ENCODE results near the gene ADCYAP1.

- TF ChIP-seq ZNF792 (tag by site-specific recombination; IDR thresholded peaks at IDR 0.05) (no peak), ZNF449 (tag by site-specific recombination; IDR thresholded peaks at IDR 0.05) (no peak), ZNF707 (tag by site-specific recombination; IDR thresholded peaks at IDR 0.05) (no peak), ZNF544 (tag by site-specific recombination; IDR thresholded peaks at IDR 0.05) (no peak), GLI4 (tag by site-specific recombination; IDR thresholded peaks at IDR 0.05) (no peak), ZNF510 (tag by site-specific recombination; IDR thresholded peaks at IDR 0.05; ENCODE audit: insufficient replicate concordance) (no peak), ZNF155 (tag by site-specific recombination; IDR thresholded peaks at IDR 0.05) (no peak), OVOL3 (tag by site-specific recombination; IDR thresholded peaks at IDR 0.05) (no peak)
- TF ChIP-seq, protein P1, sequence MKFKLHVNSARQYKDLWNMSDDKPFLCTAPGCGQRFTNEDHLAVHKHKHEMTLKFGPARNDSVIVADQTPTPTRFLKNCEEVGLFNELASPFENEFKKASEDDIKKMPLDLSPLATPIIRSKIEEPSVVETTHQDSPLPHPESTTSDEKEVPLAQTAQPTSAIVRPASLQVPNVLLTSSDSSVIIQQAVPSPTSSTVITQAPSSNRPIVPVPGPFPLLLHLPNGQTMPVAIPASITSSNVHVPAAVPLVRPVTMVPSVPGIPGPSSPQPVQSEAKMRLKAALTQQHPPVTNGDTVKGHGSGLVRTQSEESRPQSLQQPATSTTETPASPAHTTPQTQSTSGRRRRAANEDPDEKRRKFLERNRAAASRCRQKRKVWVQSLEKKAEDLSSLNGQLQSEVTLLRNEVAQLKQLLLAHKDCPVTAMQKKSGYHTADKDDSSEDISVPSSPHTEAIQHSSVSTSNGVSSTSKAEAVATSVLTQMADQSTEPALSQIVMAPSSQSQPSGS (tag by site-specific recombination; IDR thresholded peaks at IDR 0.05; ENCODE audit: low read depth), result no peak
- TF ChIP-seq, protein P2, sequence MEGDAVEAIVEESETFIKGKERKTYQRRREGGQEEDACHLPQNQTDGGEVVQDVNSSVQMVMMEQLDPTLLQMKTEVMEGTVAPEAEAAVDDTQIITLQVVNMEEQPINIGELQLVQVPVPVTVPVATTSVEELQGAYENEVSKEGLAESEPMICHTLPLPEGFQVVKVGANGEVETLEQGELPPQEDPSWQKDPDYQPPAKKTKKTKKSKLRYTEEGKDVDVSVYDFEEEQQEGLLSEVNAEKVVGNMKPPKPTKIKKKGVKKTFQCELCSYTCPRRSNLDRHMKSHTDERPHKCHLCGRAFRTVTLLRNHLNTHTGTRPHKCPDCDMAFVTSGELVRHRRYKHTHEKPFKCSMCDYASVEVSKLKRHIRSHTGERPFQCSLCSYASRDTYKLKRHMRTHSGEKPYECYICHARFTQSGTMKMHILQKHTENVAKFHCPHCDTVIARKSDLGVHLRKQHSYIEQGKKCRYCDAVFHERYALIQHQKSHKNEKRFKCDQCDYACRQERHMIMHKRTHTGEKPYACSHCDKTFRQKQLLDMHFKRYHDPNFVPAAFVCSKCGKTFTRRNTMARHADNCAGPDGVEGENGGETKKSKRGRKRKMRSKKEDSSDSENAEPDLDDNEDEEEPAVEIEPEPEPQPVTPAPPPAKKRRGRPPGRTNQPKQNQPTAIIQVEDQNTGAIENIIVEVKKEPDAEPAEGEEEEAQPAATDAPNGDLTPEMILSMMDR (tag by site-specific recombination; IDR thresholded peaks at IDR 0.05), result no peak
Measured at GRCh38 chr18:955384-956066, 50.9 kb downstream of the ADCYAP1 start.
